NCI-H1436 treated with DMSO at 0.1 percent for 48 hours (cell line): ENCODE measurements around the gene COIL.
"Not testable (repeated sequence)": the region's sequence is repeated elsewhere in the genome, so short reads cannot be mapped to it uniquely, and the experiment has no call there.

Source experiments
- DNase-seq: peaks from one replicate; lab custom pipeline; 2025; lab: John Stamatoyannopoulos, UW

COIL gene, protein sequence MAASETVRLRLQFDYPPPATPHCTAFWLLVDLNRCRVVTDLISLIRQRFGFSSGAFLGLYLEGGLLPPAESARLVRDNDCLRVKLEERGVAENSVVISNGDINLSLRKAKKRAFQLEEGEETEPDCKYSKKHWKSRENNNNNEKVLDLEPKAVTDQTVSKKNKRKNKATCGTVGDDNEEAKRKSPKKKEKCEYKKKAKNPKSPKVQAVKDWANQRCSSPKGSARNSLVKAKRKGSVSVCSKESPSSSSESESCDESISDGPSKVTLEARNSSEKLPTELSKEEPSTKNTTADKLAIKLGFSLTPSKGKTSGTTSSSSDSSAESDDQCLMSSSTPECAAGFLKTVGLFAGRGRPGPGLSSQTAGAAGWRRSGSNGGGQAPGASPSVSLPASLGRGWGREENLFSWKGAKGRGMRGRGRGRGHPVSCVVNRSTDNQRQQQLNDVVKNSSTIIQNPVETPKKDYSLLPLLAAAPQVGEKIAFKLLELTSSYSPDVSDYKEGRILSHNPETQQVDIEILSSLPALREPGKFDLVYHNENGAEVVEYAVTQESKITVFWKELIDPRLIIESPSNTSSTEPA

GRCh38 chr17:56960596-56961538 is at the start of gene COIL:
TSS of gene COIL (minus strand) at chr17:56961050. CDS start at chr17:56961019, 31 bp downstream.
- DNase-seq = peak; percentile 87

- no peak for DNase-seq
Observed at GRCh38 chr17:57010487-57010886, 49.6 kb upstream of the COIL start.

DNA sequence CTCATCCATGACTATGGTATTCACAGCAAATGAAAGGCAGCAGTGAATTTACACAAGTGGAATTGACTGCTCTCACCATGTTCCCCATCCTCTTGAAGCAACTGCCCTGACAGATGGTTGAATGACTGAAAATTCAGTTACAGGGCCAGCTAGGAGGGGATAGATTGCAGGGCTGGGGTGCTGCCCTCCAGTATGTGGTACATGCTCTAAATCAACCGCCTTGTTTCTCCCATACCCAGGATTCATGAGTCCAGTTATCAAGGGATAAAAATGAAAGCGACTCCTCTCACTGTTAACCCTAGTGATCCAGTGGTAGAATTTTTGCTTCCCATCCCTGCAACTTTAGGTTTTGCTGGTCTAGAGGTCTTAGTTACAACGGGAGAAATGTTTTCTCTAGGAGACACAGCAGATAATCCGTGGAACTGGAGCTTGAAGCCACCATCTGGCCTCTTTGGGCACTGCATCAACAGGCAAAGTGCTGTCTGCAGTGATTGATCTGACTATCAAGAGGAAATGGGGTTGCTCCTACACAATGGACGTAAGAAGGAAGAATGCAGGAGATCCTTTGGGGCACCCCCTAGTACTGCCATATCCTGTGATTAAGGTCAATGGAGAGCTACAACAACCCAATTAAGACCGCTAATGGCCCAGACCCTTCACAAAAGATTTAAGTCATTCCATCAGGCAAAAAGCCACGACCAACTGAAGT is 49.0 kb upstream of the COIL start:
- DNase-seq = peak; percentile 61

DNA sequence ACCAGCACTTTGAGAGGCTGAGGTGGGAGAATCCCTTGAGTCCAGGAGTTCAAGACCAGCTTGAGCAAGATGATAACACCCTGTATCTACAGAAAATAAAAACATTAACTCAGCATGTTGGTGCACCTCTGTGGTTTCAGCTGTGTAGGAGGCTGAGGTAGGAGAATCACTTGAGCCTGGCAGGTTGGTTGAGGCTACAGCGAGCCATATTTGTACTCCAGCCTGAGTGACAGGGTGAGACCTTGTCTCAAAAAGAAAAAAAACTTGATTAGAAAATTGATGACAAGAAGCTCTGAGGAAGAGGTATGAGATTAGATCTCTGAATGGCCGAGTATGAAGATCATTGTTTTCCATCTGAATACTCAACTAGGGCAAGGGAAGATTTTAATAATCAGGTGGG is 48.1 kb upstream of the COIL start:
- no peak for DNase-seq

GRCh38 chr17:57006040-57006439 is 45.2 kb upstream of the COIL start:
- no peak for DNase-seq

DNA sequence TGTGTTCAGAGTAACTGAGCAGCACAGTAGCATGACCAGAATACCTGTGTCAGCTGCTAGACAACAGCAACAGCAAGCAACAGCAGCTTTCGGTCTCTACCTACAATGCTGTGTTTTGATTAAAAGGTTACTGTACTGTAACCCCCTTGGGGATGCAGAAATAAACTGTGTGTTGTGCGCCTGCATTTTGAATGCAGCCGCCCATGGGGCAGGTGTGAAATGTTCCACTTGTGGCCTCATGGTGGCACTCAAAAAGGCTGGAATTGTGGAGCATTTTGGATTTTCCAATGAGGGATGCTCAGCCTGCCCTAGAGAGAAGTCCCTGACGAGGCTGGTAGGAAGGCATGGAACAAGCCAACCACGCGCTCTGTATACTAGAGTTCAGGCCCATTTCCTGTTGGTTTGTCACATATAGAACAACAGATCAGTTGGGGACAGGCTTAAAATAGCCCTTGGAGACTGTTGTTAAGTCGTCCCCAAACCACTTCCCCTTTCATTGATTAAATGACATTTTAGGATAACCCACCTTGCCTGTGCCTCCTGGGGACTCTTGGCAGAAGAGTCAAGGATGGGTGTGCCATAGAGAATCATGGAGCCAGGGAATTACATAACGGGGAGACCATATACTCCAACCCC is 44.2 kb upstream of the COIL start:
- DNase-seq = no peak

- DNase-seq = no peak
Observed at GRCh38 chr17:57002904-57003303, 42.1 kb upstream of the COIL start.

GRCh38 chr17:57001541-57001940 is 40.7 kb upstream of the COIL start:
- no peak for DNase-seq

DNA sequence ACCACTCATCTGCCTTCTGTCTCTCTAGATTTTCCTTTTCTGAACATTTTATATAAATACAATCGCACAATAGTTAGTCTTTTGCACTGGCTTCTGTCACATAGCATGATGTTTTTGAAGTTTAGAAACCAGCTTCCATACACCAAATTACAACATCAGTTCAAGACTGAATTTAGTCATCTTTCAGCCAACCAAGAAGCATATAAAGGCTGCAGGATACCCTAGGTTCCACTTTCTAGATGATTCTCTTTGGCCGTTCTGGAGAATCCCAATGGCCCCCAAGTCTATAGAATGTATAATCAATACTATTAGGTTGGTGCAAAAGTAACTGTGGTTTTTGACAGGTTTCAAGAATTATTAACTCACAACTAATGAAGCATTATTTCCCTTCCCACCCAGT is 36.5 kb upstream of the COIL start:
- no peak for DNase-seq

- DNase-seq = no peak
Observed at GRCh38 chr17:56995766-56996165, 34.9 kb upstream of the COIL start.

DNA sequence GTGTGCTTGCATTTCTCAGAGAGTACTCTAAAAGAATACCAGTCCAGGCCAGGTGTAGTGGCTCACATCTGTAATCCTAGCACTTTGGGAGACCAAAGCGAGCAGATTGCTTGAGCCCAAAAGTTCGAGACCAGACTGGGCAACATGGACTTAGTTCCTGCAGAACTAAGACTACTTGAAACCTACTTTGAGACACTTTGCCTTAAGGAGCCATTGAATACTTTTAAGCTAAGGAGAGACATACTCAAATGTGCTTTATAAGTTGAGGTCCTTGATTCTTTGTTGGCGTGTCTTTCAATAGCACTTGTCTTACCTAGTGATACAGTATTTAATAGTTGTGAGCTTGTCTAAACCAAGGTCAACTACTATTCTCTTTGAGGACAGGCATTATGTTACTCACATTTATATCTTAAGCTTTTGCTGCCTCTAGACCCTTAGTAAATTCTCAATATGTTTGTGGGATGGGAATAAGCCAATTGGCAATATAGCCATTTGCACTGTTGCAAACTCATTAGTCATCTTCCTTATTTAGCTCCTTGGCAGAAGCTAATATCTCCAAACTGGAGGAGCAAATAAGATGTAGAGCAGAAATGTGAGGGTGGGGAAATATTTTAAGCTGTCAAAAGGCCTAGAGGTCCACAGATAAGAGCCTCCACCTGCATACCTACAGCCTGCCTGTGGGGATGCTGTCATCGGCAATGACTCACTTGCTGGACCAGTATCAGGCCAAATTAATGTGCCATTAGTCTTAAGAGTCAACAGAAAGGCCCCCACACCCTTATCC is 33.4 kb upstream of the COIL start:
- DNase-seq = no peak

DNA sequence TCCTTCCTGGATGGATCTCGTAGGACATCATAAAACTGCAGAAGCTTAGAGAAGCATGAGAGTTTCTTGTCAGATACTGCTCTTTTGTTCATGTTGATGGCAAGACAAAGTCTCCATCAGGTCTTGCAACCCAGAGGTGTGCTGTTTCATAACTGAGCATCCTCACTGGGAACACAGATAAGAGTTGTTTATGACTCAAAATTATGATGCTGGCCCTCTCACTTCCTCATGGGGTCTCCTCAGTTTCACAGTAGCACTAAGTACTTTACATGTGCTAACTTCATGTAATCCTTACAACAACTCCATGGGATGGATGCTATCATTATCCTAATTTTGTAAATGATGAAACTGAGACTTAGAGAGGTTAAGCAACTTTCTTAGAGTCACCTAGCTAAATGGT is 31.5 kb upstream of the COIL start:
- no peak for DNase-seq

DNA sequence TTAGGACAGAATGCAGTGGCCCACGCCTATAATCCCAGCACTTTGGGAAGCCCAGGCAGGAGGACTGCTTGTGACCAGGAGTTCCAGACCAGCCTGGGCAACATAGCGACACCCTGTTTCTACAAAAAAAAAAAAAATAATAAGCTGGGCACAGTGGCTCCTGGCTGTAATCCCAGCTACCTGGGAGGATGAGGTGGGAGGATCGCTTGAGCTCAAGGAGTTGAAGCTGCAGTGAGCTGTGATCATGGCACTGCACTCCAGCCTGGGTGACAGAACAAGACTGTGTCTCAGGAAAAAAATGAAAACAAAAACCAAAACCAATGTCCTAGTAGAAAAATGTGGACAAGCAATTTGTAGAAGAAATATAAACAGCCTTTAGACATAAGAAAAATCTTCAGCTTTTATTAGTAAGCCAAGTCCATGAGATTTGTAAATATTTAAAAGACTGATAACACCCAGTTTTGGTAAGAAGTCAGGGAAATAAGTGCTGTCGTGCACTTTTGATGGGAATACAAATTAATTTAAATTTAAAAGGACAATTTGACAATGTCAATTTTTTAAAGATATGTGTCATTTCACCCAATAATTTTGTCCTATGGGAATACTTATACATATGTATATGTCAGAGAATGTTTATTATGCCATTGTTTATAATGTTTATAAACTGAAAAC is 28.2 kb upstream of the COIL start:
- DNase-seq = no peak

GRCh38 chr17:56987283-56987834 is 26.5 kb upstream of the COIL start:
- DNase-seq = no peak

- DNase-seq = no peak
Observed at GRCh38 chr17:56985371-56986162, 24.7 kb upstream of the COIL start.

DNA sequence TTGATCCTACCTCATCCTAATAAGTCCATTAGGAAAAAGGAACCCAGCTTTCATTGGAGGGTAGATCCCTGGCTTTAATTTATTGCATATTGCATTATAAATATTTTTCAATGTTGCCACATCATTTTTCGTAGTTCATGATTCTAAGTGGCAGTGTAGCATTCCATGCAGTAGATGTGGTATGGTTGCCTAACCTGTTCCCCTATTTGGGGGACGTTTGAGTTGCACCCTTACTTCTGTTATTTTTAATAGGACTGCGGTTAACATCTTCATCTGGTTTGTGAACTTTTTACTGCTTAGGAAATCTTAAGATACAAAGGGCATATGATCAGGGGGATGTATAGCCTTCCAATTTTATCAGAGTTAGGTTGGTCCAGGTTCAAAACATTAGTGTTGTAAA is 22.5 kb upstream of the COIL start:
- DNase-seq = no peak

DNA sequence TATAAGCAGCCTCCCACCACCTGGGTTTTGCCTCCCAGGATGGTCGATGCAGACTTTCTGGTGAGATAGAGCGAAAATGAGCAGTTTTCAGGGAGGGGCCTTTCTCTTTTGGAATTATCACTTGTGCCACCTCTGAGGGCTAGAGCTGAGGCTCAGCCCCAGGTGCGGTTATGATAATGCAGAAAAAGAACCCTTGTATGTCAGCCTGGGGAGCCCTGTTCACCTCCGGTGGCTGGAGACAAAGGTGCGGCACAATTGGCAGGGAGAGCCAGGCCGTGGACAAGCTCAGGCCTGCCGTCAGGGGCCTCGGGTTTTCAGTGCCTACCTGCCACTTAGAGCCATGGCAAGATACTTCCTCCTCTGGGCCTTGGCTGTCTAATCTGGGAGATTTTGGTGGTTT is 21.5 kb upstream of the COIL start:
- DNase-seq = peak; percentile 39

DNA sequence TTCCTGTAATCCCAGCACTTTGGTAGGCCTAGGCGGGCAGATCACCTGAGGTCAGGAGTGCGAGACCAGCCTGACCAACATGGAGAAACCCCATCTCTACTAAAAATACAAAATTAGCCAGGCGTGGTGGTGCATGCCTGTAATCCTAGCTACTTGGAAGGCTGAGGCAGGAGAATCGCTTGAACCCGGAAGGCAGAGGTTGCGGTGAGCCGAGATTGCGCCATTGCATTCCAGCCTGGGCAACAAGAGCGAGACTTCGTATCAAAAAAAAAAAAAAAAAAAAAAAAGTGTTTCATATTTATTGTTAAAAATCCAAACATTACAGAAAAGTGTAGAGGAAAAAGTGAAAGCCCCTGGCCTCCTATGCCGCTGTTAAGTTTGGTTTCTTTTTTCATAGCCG is 19.7 kb upstream of the COIL start:
- DNase-seq = not testable (repeated sequence)

DNA sequence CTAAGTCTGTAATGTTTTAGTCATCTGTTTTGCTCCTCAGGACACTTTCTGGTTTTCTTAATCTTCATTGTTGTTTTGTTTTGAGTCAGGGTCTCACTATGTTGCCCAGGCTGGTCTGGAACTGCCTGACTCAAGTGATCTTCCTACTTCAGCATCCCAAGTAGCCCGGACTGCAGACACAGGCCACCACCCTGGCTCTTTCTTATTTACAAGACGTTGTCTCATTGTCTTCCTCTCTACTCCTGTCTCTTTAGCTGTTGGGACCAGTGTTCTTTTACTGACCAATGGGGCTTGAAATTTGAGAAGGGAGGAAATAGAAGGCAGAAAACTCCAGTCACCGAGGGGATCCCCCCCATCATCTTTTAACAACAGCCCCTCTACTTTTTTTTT is 18.2 kb upstream of the COIL start:
- no peak for DNase-seq
